ENCODE data around the gene ARHGAP26.

DNA sequence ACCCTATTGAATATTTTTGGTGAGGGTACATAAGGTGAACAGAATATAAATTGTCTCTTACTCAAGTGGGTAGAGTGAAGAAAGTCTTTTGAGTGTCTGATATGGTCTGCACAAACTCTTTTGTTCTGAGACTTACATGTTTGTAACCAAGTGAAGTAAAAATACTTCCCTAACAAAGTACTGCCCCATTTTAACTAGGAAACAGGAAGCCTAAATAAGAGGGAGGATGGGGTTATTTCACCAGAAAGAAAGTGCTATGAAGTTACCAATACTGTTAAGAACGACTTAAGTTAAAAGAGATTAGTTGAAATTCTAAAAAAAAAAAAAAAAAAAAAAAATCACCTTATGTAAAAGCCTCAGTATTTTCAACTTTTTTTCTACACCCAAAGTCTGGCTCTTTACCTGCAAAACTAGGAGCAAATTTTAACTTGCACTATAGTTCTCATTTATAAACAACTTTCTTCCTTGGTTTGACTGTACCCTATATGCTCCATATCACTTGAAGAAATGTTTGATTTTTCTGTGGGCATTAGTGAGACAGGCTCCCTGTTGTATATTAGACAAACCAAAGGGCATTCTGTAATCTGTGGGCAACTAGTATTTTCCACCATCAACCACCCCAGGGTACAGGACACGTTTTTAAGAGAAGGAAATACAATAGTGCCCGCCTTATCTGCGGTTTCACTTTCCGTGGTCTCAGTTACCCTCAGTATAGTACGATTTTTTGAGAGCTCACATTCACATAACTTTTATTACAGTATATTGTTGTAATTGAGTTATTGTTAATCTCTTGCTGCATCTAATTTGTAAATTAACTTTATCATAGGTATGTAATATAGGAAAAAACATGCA lies 505.6 kb downstream of the ARHGAP26 start:
- TF ChIP-seq, protein P1, sequence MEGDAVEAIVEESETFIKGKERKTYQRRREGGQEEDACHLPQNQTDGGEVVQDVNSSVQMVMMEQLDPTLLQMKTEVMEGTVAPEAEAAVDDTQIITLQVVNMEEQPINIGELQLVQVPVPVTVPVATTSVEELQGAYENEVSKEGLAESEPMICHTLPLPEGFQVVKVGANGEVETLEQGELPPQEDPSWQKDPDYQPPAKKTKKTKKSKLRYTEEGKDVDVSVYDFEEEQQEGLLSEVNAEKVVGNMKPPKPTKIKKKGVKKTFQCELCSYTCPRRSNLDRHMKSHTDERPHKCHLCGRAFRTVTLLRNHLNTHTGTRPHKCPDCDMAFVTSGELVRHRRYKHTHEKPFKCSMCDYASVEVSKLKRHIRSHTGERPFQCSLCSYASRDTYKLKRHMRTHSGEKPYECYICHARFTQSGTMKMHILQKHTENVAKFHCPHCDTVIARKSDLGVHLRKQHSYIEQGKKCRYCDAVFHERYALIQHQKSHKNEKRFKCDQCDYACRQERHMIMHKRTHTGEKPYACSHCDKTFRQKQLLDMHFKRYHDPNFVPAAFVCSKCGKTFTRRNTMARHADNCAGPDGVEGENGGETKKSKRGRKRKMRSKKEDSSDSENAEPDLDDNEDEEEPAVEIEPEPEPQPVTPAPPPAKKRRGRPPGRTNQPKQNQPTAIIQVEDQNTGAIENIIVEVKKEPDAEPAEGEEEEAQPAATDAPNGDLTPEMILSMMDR (IDR thresholded peaks at IDR 0.05) = no peak
- TF ChIP-seq POLR2A (IDR thresholded peaks at IDR 0.05) = no peak
- no peak for TF ChIP-seq POLR2AphosphoS5 (IDR thresholded peaks at IDR 0.05)
